Naive thymus-derived CD8-positive, alpha-beta T cell (primary cell): ENCODE data around the gene BCL2L1. TPM values are rescaled to one million over a fixed set of nuclear protein-coding genes. Genes with fewer than 3 reads are reported as not detected.

Experiments
- ATAC-seq, 2 donors: fragments of 150-1000 bp; cut with Tn5 transposase in 1 of 2; sonication (Bioruptor Pico), chemical (Tn5 transposase) in 1 of 2; 1 replicate in 1 of 2; 2 replicates in 1 of 2; pipeline ENCODE4 v1.10.0; 2021; ENCODE audit warnings: mild to moderate bottlenecking in 2 of 2, moderate library complexity in 2 of 2
- POLR2A ChIA-PET: fragments of 350-600 bp; sonication (Branson Sonifier 250); formaldehyde crosslinking; loops from one replicate; lab custom pipeline; 2021; ENCODE audit warnings: antibody characterized with exemption; lab: Charles Lee
- DNase-seq, 10 donors: peaks; one replicate each; pipeline versions ENCODE4 v3.0.0 to v3.0.0-alpha.2; 2020 to 2022
- H3K27ac Mint-ChIP-seq, 10 donors: one replicate each; pipeline ENCODE4 v1.8.0; 2020 to 2022; ENCODE audit warnings: mild to moderate bottlenecking in 10 of 10, mixed read lengths in 10 of 10, moderate library complexity in 4 of 10, inconsistent platforms in 1 of 10
- H3K27me3 Mint-ChIP-seq, 5 donors: one replicate each; pipeline ENCODE4 v1.8.0; 2021 to 2022; ENCODE audit warnings: mixed read lengths in 5 of 5
- H3K36me3 Mint-ChIP-seq, 3 donors: one replicate each; pipeline ENCODE4 v1.8.0; 2020 to 2022; ENCODE audit warnings: mixed read lengths in 3 of 3, mild to moderate bottlenecking in 2 of 3, inconsistent platforms in 1 of 3
- H3K4me1 Mint-ChIP-seq, 4 donors: one replicate each; pipeline ENCODE4 v1.8.0; 2021 to 2022; ENCODE audit warnings: mixed read lengths in 4 of 4
- H3K4me3 Mint-ChIP-seq, 10 donors: one replicate each; pipeline ENCODE4 v1.8.0; 2020 to 2022; ENCODE audit warnings: mild to moderate bottlenecking in 10 of 10, mixed read lengths in 10 of 10, moderate library complexity in 6 of 10, inconsistent platforms in 1 of 10
- H3K9me3 Mint-ChIP-seq, 9 donors: one replicate each; pipeline ENCODE4 v1.8.0; 2020 to 2022; ENCODE audit warnings: mixed read lengths in 9 of 9, mild to moderate bottlenecking in 3 of 9, inconsistent platforms in 1 of 9, moderate library complexity in 1 of 9
- polyA plus RNA-seq, 3 donors: library from polyadenylated mRNA; unstranded; fragments of 300-500 nt; fragmentation: Illumina TruSeq; gene quantifications; one replicate each; pipeline ENCODE4 v1.2.3, GENCODE V29; 2021
- total RNA-seq, 8 experiments: library from RNA in 2 of 8; stranded (reverse) in 2 of 8; gene quantifications; one replicate each; pipeline ENCODE4 v1.2.3 and lab custom pipeline; 2021 to 2026

Gene BCL2L1
- total and polyA plus RNA-seq, 5 experiments from 2014 or later, result 8.0 to 17.7 (median 14.8) TPM

- POLR2A ChIA-PET, result no interaction called here
- H3K9me3 Mint-ChIP-seq, result no peaks in the 10 kb centered on the region
- H3K4me3 Mint-ChIP-seq, result no peak overlapping the region
- ATAC-seq (no peak), DNase-seq (no peak)
- H3K4me1 Mint-ChIP-seq, result peaks cover 0 to 8% (median 4%) of the 10 kb centered on the region in 4 donors
- no peaks in the 10 kb centered on the region for H3K36me3 Mint-ChIP-seq
- H3K27me3 Mint-ChIP-seq, result peaks cover 2 to 10% (median 5%) of the 10 kb centered on the region in 5 donors
- no peak overlapping the region for H3K27ac Mint-ChIP-seq
Observed at GRCh38 chr20:31615416-31615815, 107.3 kb downstream of the BCL2L1 start.

Other genes starting within 250 kb of the BCL2L1 start
- not detected for gene DEFB124, start 247.7 kb downstream of the BCL2L1 start, total RNA-seq
- not detected for gene DEFB124, start 247.7 kb downstream of the BCL2L1 start, polyA plus RNA-seq
- gene REM1, start 247.6 kb downstream of the BCL2L1 start, total RNA-seq, result not detected
- not detected for gene REM1, start 247.6 kb downstream of the BCL2L1 start, polyA plus RNA-seq
- gene HM13, start 208.4 kb downstream of the BCL2L1 start, total RNA-seq, result 100 to 1,000 TPM; 105 to 109 TPM
- gene HM13, start 208.4 kb downstream of the BCL2L1 start, polyA plus RNA-seq, result 100 to 1,000 TPM in 2 of 3 donors, 10 to 100 TPM in 1; 96.5 to 115 (median 113) TPM
- 1 to 10 TPM in 1 of 2 experiments, under 1 TPM in 1; 0.88 to 1.3 TPM for gene ID1, start 117.6 kb downstream of the BCL2L1 start, total RNA-seq
- under 1 TPM; 0.29 to 0.87 (median 0.51) TPM for gene ID1, start 117.6 kb downstream of the BCL2L1 start, polyA plus RNA-seq
- not detected for gene COX4I2, start 85.0 kb downstream of the BCL2L1 start, total RNA-seq
- not detected for gene COX4I2, start 85.0 kb downstream of the BCL2L1 start, polyA plus RNA-seq
- gene TPX2, start 16.4 kb upstream of the BCL2L1 start, total RNA-seq, result under 1 TPM; 0.16 to 0.22 TPM
- gene TPX2, start 16.4 kb upstream of the BCL2L1 start, polyA plus RNA-seq, result under 1 TPM in 2 of 3 donors, not detected in 1; 0.30 to 0.50 TPM
- not detected for gene MYLK2, start 96.5 kb upstream of the BCL2L1 start, total RNA-seq
- not detected for gene MYLK2, start 96.5 kb upstream of the BCL2L1 start, polyA plus RNA-seq
- not detected for gene FOXS1, start 122.7 kb upstream of the BCL2L1 start, total RNA-seq
- gene FOXS1, start 122.7 kb upstream of the BCL2L1 start, polyA plus RNA-seq, result not detected
- not detected for gene DUSP15, start 147.7 kb upstream of the BCL2L1 start, total RNA-seq
- not detected for gene DUSP15, start 147.7 kb upstream of the BCL2L1 start, polyA plus RNA-seq
- gene TTLL9, start 147.8 kb upstream of the BCL2L1 start, total RNA-seq, result not detected
- not detected for gene TTLL9, start 147.8 kb upstream of the BCL2L1 start, polyA plus RNA-seq
- gene PDRG1, start 229.2 kb upstream of the BCL2L1 start, total RNA-seq, result 10 to 100 TPM; 11.2 to 11.5 TPM
- gene PDRG1, start 229.2 kb upstream of the BCL2L1 start, polyA plus RNA-seq, result 10 to 100 TPM; 13.5 to 23.6 (median 13.8) TPM
- not detected for gene XKR7, start 245.3 kb upstream of the BCL2L1 start, total RNA-seq
- not detected for gene XKR7, start 245.3 kb upstream of the BCL2L1 start, polyA plus RNA-seq